Sigmoid colon (tissue), 7 donors: ENCODE measurements around the gene HOXC5. TPM values are rescaled to one million over a fixed set of nuclear protein-coding genes. Genes with fewer than 3 reads are reported as not detected.

ENCODE experiments used
- DNase-seq: peaks from one replicate; pipeline ENCODE4 v3.0.0-alpha.2; 2019
- H3K27ac ChIP-seq, 4 donors: fragments of 200-600 bp; sonication (generic); one replicate each; pipeline ENCODE4 v1.5.1; 2016 to 2019; ENCODE audit warnings: mild to moderate bottlenecking in 1 of 4
- H3K27me3 ChIP-seq, 3 donors: fragments of 200-600 bp; sonication (generic); one replicate each; pipeline ENCODE4 v1.5.1; 2019; ENCODE audit warnings: mild to moderate bottlenecking in 1 of 3
- H3K36me3 ChIP-seq, 4 donors: fragments of 200-600 bp; sonication (generic); one replicate each; pipeline ENCODE4 v1.5.1; 2016 to 2019
- H3K4me1 ChIP-seq, 4 donors: fragments of 200-600 bp; sonication (generic); one replicate each; pipeline ENCODE4 v1.5.1; 2017 to 2019
- H3K4me3 ChIP-seq, 4 donors: fragments of 200-600 bp; sonication (generic); one replicate each; pipeline ENCODE4 v1.5.1; 2017 to 2019; ENCODE audit warnings: mild to moderate bottlenecking in 2 of 4, moderate library complexity in 1 of 4
- H3K9me3 ChIP-seq, 4 donors: fragments of 200-600 bp in 3 of 4; sonication (generic) in 3 of 4; one replicate each; pipeline versions ENCODE4 v1.5.1 to v1.6.1; 2013 to 2019
- EP300 ChIP-seq, 4 donors: sonication (generic); formaldehyde crosslinking; IDR thresholded peaks; one replicate each; pipeline ENCODE4 v1.6.1; 2017; ENCODE audit warnings: antibody characterized with exemption in 4 of 4
- POLR2A ChIP-seq, 2 donors: fragments of 450-650 bp; IDR thresholded peaks; one replicate each; pipeline ENCODE4 v1.6.1; 2016; ENCODE audit warnings: antibody characterized with exemption in 2 of 2, mild to moderate bottlenecking in 2 of 2, moderate library complexity in 2 of 2
- POLR2AphosphoS5 ChIP-seq, 4 donors: sonication (generic); formaldehyde crosslinking; IDR thresholded peaks; one replicate each; pipeline ENCODE4 v1.6.1; 2017; ENCODE audit warnings: antibody characterized with exemption in 4 of 4
- WGBS, 2 donors: extraction: QIAGEN DNeasy Blood & Tissue Kit; methylation state at CpG; one replicate each; pipeline ENCODE4 v1.1.7; 2013; 5-methylcytosine and 5-hydroxymethylcytosine counted together
- intact Hi-C: fragments of 100-400 bp; cut with DNase I; formaldehyde crosslinking; loops from one replicate; pipeline ENCODE4 v1.15.1; 2023
- polyA plus RNA-seq, 3 donors: library from polyadenylated mRNA; stranded (reverse); fragments of 200-250 nt; gene quantifications; one replicate each; pipeline ENCODE4 v1.2.3, GENCODE V29; 2013
- total RNA-seq, 4 donors: library from RNA; depleted of rRNA; stranded (reverse); fragments of >200 nt; gene quantifications; one replicate each; pipeline ENCODE4 v1.1.0, GENCODE V29; 2016
- TF ChIP-seq, protein P1 (sequence below), 4 experiments: fragments of 450-650 bp in 3 of 4; fragments of 200-600 bp in 1 of 4; IDR thresholded peaks; one replicate each; pipeline ENCODE4 v1.5.1; 2016 to 2019; ENCODE audit warnings: antibody characterized with exemption in 4 of 4, mild to moderate bottlenecking in 3 of 4, moderate library complexity in 2 of 4
- donor health status: healthy with polysubstance abuse.
- donor health status: Bipolar disorder and iron deficiency.
- donor health status: healthy.

The HOXC5 gene
- total and polyA plus RNA-seq, 7 donors: 0.03 to 1.4 TPM; not detected in 5

DNA sequence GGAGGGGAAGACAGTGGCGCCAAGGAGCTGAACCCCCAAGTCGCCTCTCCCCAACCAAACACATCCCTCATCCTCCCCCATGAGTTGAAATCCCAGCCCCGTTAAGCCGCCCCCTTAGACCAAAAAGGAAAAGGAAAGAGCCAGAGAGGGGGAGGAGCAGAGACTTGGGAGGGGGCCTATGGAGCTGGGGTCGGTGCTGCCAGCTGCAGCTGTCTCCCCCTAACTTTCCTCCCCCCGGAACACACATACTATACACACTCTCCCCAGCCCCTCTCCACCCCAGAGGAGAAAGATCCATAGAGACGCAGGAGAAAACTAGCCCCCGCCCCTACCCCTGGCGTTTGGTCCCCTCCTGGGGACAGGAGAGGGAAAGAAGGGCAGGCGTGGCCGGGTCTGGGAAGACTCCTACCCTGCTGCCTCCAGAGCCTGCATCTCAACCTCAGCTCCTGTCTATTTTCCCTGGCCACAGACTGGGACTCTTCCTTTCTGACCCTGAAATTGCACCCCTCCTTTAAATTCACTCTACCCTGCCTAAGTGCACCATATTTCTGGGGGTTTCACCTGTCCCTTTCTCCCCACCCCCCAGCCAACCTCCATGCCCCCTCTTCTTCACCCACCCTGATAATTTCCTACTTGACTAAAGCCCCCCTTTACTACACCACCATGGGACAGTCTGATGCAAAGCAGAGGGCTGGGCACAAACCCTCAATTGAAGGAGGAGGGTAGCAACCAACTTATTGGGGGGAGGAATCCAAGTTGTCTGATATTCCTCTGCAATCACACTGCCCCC, 34.5 kb upstream of the HOXC5 start:
- DNase-seq: no peak
- H3K27ac ChIP-seq: no peak overlapping the region
- no peak for TF ChIP-seq EP300 (IDR thresholded peaks at IDR 0.05)
- TF ChIP-seq POLR2A (IDR thresholded peaks at IDR 0.05): no peak
- TF ChIP-seq, protein P1, sequence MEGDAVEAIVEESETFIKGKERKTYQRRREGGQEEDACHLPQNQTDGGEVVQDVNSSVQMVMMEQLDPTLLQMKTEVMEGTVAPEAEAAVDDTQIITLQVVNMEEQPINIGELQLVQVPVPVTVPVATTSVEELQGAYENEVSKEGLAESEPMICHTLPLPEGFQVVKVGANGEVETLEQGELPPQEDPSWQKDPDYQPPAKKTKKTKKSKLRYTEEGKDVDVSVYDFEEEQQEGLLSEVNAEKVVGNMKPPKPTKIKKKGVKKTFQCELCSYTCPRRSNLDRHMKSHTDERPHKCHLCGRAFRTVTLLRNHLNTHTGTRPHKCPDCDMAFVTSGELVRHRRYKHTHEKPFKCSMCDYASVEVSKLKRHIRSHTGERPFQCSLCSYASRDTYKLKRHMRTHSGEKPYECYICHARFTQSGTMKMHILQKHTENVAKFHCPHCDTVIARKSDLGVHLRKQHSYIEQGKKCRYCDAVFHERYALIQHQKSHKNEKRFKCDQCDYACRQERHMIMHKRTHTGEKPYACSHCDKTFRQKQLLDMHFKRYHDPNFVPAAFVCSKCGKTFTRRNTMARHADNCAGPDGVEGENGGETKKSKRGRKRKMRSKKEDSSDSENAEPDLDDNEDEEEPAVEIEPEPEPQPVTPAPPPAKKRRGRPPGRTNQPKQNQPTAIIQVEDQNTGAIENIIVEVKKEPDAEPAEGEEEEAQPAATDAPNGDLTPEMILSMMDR (IDR thresholded peaks at IDR 0.05): no peak
- TF ChIP-seq POLR2AphosphoS5 (IDR thresholded peaks at IDR 0.05): no peak
- H3K27me3 ChIP-seq: peaks cover 94 to 100% (median 100%) of the 10 kb centered on the region in 3 donors
- H3K4me3 ChIP-seq: no peak overlapping the region
- 8 to 26% methylated on average over 11 of the region's 11 CpGs for WGBS, 2 donors
- H3K36me3 ChIP-seq: no peaks in the 10 kb centered on the region
- intact Hi-C loops: no loop called here
- H3K9me3 ChIP-seq: no peaks in the 10 kb centered on the region
- peaks cover 0 to 43% (median 37%) of the 10 kb centered on the region in 4 donors for H3K4me1 ChIP-seq

DNA sequence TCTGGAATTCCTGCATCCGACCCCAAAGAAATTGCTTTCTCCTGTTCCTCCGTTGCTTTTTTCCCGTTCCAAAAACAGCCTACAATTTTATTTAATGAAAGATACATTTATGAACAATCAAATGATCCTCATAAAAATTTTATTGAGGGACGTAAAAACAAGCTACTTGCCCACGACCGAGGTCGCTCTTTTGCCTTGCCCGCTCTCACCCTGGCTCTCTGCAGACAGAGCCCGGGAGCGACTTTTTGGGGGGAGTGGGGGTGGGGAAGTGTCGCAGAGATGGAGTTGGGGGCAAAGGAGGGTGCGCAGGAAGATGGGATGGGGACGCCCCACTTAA, 34.0 kb upstream of the HOXC5 start:
- no peaks in the 10 kb centered on the region for H3K9me3 ChIP-seq
- intact Hi-C loops: no loop called here
- no peak for DNase-seq
- WGBS, 2 donors: 4 to 9% methylated on average over 13 of the region's 13 CpGs
- TF ChIP-seq POLR2A (IDR thresholded peaks at IDR 0.05) (no peak), EP300 (IDR thresholded peaks at IDR 0.05) (no peak), POLR2AphosphoS5 (IDR thresholded peaks at IDR 0.05) (no peak)
- TF ChIP-seq, protein P1 (IDR thresholded peaks at IDR 0.05): no peak
- H3K4me1 ChIP-seq: peaks cover 0 to 43% (median 36%) of the 10 kb centered on the region in 4 donors
- peaks cover 94 to 100% (median 100%) of the 10 kb centered on the region in 3 donors for H3K27me3 ChIP-seq
- H3K36me3 ChIP-seq: no peaks in the 10 kb centered on the region
- H3K4me3 ChIP-seq: no peak overlapping the region
- no peak overlapping the region for H3K27ac ChIP-seq

DNA sequence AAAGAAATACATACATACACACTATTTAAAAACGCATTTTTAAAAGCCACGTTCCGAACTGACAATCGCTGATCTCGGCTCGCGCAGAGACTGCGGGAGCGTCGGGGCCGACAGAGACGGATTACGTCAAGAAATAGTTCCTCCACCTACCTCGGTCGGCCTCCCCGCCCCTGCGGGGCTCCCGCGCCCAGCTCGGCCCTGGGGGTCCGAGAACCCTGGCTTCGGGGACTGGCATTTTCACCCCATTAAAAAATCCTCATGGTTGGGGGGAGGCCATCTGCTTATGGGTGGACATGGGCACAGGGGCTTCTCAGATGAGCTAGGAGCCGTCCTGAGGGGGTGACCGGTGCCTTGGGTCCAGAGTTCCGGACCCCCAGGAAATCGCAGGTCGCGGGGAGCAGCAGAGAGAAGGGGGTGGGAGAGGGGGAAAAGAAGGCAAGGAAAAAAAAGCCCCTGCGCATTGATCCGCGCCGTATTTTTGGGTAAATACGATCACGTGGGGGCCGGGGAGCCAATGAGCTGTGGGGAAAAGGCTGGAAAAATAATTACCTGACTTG, 33.2 kb upstream of the HOXC5 start:
- peak overlapping the region in 2 of 4 donors; percentile 27 to 29 for H3K4me3 ChIP-seq
- H3K27me3 ChIP-seq: peaks cover 92 to 100% (median 100%) of the 10 kb centered on the region in 3 donors
- H3K36me3 ChIP-seq: no peaks in the 10 kb centered on the region
- DNase-seq: no peak
- intact Hi-C loops: loop anchor here (10.0 kb wide), 1 partner anchor 375 kb away; no protein-coding TSS in a partner anchor
- no peak for TF ChIP-seq EP300 (IDR thresholded peaks at IDR 0.05)
- TF ChIP-seq POLR2A (IDR thresholded peaks at IDR 0.05): no peak
- peaks cover 0 to 35% (median 29%) of the 10 kb centered on the region in 4 donors for H3K4me1 ChIP-seq
- no peak overlapping the region for H3K27ac ChIP-seq
- no peaks in the 10 kb centered on the region for H3K9me3 ChIP-seq
- 3 to 10% methylated on average over 35 of the region's 35 CpGs for WGBS, 2 donors

DNA sequence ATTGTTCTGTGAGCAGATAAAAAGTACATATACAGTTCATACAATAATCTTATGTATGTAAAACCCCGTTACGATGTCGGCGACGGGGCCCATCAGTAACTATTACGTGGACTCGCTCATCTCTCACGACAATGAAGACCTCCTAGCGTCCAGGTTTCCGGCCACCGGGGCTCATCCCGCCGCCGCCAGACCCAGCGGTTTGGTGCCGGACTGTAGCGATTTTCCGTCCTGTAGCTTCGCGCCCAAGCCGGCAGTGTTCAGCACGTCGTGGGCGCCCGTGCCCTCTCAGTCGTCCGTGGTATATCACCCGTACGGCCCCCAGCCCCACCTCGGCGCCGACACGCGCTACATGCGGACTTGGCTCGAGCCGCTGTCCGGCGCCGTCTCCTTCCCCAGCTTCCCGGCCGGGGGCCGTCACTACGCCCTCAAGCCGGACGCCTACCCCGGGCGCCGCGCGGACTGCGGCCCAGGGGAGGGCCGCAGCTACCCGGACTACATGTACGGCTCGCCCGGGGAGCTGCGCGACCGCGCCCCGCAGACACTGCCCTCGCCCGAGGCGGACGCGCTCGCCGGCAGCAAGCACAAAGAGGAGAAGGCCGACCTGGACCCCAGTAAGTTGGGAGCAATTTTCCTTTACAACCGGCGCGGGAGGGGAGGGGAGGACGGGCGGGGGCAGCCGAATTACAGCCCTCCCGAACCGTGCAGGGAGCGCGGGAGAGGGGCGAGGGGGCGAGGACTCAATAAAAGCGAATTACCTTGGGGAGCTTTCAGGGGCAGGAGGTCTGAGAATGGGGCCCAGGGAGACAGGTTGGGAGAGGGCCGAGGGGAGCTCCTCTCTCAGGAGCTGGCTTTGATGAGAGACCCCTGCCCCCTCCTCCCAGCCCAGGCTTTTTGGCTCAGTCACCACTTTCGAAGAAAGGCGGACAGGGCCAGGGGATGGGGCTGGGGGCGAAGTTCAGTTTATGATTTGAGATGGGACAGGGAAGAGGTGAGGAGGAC, 32.4 kb upstream of the HOXC5 start, which contains the start of gene HOXC9:
Gene HOXC9, plus strand, starts transcription at position 46 of the 999 bp plus-strand sequence. Its CDS starts 28 bp downstream, at position 74.
- Histone ChIP-seq H3K27me3 (peaks cover 92 to 100% (median 100%) of the 10 kb centered on the region in 3 donors), H3K27ac (no peak within 1 kb of the TSS), H3K36me3 (no peaks in the 10 kb centered on the region), H3K4me1 (peaks cover 0 to 27% (median 21%) of the 10 kb centered on the region in 4 donors), H3K4me3 (peak within 1 kb of the TSS in 2 of 4 donors; percentile 27 to 29), H3K9me3 (no peaks in the 10 kb centered on the region)
- 5 to 6% methylated on average over 87 of the region's 87 CpGs for WGBS, 2 donors
- TF ChIP-seq, protein P1 (IDR thresholded peaks at IDR 0.05): no peak
- TF ChIP-seq POLR2A (IDR thresholded peaks at IDR 0.05) (no peak), POLR2AphosphoS5 (IDR thresholded peaks at IDR 0.05) (no peak), EP300 (IDR thresholded peaks at IDR 0.05) (no peak)
- intact Hi-C loops: loop anchor here (10.0 kb wide), 1 partner anchor 374 kb away; no protein-coding TSS in a partner anchor
- DNase-seq: no peak
